HG03571 (cell line): ENCODE data around the gene THBS2.

Source experiments
- ATAC-seq: cut with Tn5 transposase; IDR thresholded peaks from one replicate; pipeline ENCODE4 v1.9.1; 2021; ENCODE audit not compliant: unreplicated experiment

THBS2 gene

GRCh38 chr6:169168302-169168630 lies 85.4 kb downstream of the THBS2 start:
- no peak for ATAC-seq

DNA sequence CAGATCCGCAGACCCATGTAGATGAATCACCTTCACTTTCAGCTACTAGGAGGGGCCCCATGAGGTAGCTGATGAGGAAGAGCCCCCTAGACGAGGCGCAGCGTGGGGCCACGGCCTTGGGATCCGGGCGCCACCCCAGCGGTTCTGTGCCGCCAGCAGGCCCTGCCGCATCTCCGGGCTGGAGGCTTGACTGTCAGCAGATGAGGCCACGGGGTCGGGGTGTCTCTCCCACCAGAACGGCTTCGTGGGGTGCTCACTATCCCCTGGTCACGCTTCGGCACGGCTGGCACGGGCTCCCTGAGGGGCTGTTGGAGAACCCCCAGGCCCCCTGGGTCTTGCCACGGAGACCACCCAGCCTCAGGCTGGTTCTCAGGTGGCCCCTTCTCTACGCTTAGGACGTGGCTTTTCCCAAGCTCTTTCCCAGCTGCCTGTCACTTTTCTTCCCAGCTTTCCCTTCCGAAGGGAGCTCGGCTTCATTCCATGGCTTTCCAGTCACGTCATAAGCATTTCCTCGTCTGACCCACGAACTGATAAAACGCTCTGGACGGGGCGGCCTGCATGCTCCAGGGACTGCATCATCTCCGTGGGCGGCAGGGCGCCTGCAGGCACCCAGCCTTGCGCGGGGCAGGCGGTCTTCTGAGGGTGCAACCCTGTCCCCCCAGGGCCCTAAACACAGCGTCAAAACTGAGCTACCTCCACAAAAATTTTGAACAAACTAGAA lies 85.9 kb downstream of the THBS2 start:
- ATAC-seq = no peak

DNA sequence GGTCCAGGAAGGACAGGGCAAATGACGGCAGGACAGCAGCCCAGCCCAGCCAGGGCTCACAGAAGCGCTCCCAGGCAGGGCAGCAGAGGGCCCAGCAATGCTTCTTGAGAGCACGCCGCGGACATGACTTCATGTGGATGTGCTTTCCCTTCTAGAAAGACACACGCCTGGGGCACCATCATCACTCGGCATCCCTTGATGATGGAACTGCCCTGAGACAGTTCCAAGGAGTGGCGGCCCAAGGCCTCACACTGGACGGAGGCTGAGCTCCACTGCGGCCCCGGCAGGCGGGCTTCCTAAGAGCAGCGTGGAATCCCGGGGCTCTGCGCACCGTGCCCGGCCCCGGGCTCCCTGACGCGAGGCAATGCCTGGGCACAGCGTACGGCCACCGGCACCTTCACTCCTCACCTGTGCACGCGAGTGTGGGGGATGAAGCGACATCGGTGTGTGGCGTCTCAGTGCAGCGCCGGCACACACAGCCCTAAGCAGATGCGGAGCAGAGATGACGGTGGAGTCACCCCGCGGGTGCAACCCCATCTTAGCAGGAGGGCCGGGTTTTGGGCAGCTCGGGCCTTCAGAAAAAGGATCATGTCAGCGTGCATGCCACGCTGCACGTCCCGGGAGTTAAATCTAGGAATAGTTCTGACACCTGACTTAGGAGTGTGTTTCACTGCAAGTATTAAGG lies 86.6 kb downstream of the THBS2 start:
- no peak for ATAC-seq
